EH (cell line): ENCODE results near the gene TIGD6.
"Not testable (repeated sequence)": the region's sequence is repeated elsewhere in the genome, so short reads cannot be mapped to it uniquely, and the experiment has no call there.

Experiments
- DNase-seq: peaks from one replicate; pipeline ENCODE4 v3.0.0-alpha.2; 2015; ENCODE audit warnings: low read depth

TIGD6 gene

GRCh38 chr5:150000256-150000989 lies at the start of gene TIGD6, which contains the start of gene HMGXB3:
Gene TIGD6, minus strand, starts transcription at chr5:150000654. Its CDS starts 4,306 bp downstream, at chr5:149996348.
Gene HMGXB3, plus strand, starts transcription at chr5:150000739. Its CDS starts 4,114 bp downstream, at chr5:150004853.
- peak; percentile 96 for DNase-seq

GRCh38 chr5:150046031-150046430 lies 45.6 kb upstream of the TIGD6 start:
- no peak for DNase-seq

GRCh38 chr5:150045549-150045948 lies 45.1 kb upstream of the TIGD6 start:
- DNase-seq: no peak

- peak; percentile 15 for DNase-seq
Measured at GRCh38 chr5:150044712-150045111, 44.3 kb upstream of the TIGD6 start.

GRCh38 chr5:150044329-150044681 lies 43.9 kb upstream of the TIGD6 start:
- DNase-seq: peak; percentile 80

- no peak for DNase-seq
Measured at GRCh38 chr5:150043657-150044328, 43.3 kb upstream of the TIGD6 start.

GRCh38 chr5:150042459-150042858 lies 42.0 kb upstream of the TIGD6 start:
- no peak for DNase-seq

GRCh38 chr5:150038547-150038946 lies 38.1 kb upstream of the TIGD6 start:
- no peak for DNase-seq

- peak; percentile 98 for DNase-seq
Measured at GRCh38 chr5:150036513-150036912, 36.1 kb upstream of the TIGD6 start.

GRCh38 chr5:150035139-150035895 lies 34.9 kb upstream of the TIGD6 start:
- no peak for DNase-seq

- peak; percentile 86 for DNase-seq
Measured at GRCh38 chr5:150034662-150035061, 34.2 kb upstream of the TIGD6 start.

- no peak for DNase-seq
Measured at GRCh38 chr5:150033334-150033733, 32.9 kb upstream of the TIGD6 start.

- DNase-seq: not testable (repeated sequence)
Measured at GRCh38 chr5:150028047-150028446, 27.6 kb upstream of the TIGD6 start.

- no peak for DNase-seq
Measured at GRCh38 chr5:150026682-150027172, 26.3 kb upstream of the TIGD6 start.

- peak; percentile 40 for DNase-seq
Measured at GRCh38 chr5:150024346-150024984, 24.0 kb upstream of the TIGD6 start.

GRCh38 chr5:150023136-150023535 lies 22.7 kb upstream of the TIGD6 start:
- DNase-seq: no peak

- DNase-seq: no peak
Measured at GRCh38 chr5:150022681-150023080, 22.2 kb upstream of the TIGD6 start.

GRCh38 chr5:150022158-150022531 lies 21.7 kb upstream of the TIGD6 start:
- DNase-seq: peak; percentile 94

- peak; percentile 55 for DNase-seq
Measured at GRCh38 chr5:150021491-150022157, 21.2 kb upstream of the TIGD6 start.

- DNase-seq: no peak
Measured at GRCh38 chr5:150020249-150020648, 19.8 kb upstream of the TIGD6 start.

- DNase-seq: peak; percentile 66
Measured at GRCh38 chr5:150017226-150018005, 17.0 kb upstream of the TIGD6 start.
